Left cardiac atrium (tissue), 4 donors: ENCODE data around the gene LONRF2. TPM values are rescaled to one million over a fixed set of nuclear protein-coding genes. Genes with fewer than 3 reads are reported as not detected.

Experiments used
- ATAC-seq, 2 donors: fragments of 200-7000 bp; cut with Tn5 transposase; one replicate each; pipeline ENCODE4 v1.9.1; 2020; ENCODE audit warnings: mild to moderate bottlenecking in 2 of 2, moderate library complexity in 2 of 2
- DNase-seq: peaks from one replicate; pipeline ENCODE4 v3.0.0-alpha.2; 2020
- intact Hi-C, 2 donors: fragments of 100-400 bp; cut with DNase I; formaldehyde crosslinking; loops; one replicate each; pipeline versions ENCODE4 v1.14.1 to v1.15.1; 2022 to 2023
- total RNA-seq, 2 donors: library from RNA; stranded (reverse); fragmentation: NEBNext Ultra II Directional; extraction: Animal tissue kit (Norgen Biotek cat#: 25700); gene quantifications; one replicate each; pipeline ENCODE4 v1.2.1, GENCODE V29; 2021
- donor health status: DM: no; HTN: yes; CAD: no.
- donor health status: DM: no; HTN: yes; CAD: no; lungs with severe emphysema.
- donor health status: DM: yes; HTN: yes; CAD: no.
- donor health status: Dilated cardiomyopathy.

The LONRF2 gene
- total RNA-seq, 2 donors from 2014 or later: 12.8 to 13.5 TPM

DNA sequence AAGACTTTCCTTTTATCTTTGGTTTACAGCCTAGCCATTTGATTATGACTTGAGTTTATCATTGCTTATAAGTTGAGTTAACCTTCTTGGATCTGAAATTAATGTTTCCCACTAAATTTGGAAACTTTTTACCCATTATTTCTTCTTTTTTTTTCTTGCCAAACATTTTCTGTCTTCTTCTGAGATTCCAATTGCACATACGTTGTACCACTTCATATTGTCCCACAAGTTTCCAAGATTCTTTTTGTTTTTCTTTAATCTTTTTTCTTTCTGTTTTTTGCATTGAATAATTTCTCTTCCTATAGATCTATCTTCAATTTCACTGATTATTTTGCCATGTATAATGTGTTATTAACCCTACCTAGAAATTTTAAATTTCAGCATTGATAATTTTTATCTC, 18.6 kb downstream of the LONRF2 start:
- DNase-seq: no peak
- intact Hi-C loops: no loop called here

DNA sequence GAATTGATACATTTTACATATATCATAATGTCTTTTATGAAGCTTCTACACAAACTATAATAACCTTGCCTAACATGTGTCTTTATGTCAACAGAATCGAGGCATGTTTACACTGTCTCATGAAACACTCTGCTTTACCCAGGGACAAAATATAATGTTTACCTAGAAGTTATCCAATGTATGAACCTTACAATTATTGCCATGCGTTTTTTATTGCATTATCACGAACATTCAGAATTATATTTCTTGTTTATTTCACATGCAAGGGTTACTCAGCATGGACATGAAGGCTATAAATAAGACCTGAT, 19.8 kb downstream of the LONRF2 start:
- intact Hi-C loops: no loop called here
- DNase-seq (no peak), ATAC-seq (no peak)

More for the DNA sequence above, 18.6 kb downstream of the LONRF2 start:
- no peak for ATAC-seq

DNA sequence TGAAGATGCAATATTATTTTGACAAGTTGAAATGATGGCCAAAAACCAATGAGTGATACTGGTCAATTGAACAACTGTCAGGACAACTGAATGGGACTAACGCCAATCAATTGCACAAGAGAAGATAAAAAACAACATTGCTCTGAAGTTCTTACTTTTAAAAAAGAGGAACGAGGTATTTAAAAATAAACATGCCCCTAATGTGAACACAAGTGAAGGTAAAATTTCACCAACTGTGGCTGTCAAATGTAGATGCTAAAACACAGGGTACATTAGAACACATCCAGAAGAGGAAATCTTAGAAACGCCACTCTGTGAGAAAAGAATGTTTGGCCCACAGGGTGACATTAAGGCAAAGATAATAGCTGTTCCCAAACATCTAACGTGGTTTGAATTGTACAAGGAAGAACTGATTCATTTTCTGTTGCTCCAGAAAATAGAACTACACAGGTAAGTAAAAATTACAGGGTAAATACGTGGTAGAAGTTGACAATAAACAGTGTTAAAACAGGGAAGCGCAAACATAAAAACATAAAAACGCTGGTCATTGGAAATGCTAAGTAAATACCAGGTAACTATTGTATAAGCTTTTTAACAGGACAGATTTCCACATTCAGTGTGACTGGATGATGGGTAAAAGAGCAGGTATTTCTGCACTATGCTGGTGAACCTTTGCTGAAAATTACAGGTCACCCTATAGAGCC, 20.3 kb downstream of the LONRF2 start:
- DNase-seq (no peak), ATAC-seq (no peak)
- intact Hi-C loops: no loop called here

DNA sequence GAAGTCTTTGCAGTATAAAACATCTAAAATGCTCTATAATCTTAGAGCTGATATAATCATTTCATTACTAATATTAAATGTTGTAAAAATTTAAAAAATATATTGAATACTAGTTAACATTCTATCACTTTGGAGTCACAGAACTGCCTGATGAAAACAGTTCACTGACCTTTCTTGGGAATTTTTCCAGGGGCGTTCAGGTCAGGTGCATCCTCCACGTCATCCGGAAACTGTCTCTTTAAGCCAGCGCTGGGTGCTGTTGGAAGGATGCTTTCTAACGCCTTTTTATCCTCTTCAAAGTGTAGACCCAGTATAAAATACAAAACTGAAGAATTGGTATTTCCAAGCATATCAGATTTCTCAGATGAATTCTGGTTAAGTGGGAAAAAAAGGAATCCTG, 22.8 kb downstream of the LONRF2 start:
- intact Hi-C loops: no loop called here
- ATAC-seq (no peak), DNase-seq (no peak)

DNA sequence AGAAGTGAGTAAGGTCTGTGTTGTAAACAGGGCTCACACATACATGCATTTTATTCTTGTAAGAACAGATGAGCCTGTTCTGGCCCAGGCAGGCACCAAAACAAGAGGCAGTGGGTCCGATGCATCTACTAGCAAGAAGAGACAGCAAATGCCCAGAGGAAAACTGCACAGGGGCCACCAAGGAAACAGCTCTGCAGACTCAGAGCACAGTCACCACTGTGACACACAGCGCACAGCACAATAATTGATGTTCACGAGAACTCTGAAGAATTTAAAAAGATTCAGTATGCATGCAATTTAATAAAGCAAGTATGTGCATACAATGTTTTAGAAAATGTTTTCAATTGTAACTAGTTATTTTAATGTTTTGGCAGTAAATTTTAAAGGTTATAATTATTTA, 24.8 kb downstream of the LONRF2 start:
- no peak for ATAC-seq
- intact Hi-C loops: no loop called here
- no peak for DNase-seq

DNA sequence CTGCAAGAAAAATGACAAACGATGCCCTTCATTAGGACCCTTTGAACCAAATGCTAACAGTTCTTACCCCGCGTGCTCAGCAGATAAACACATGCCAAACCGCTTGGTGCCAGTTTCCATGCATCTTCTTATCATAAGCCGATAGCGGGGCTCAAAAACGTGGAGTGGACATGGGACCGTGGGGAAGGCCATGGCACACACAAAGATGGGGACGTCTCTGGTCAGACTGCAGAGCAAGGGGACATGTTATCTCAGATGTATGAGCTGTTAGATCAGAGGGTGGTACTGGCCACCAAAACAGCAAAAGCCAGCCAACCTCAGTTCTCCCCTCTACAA, 28.2 kb downstream of the LONRF2 start:
- no peak for DNase-seq
- intact Hi-C loops: no loop called here
- no peak for ATAC-seq

DNA sequence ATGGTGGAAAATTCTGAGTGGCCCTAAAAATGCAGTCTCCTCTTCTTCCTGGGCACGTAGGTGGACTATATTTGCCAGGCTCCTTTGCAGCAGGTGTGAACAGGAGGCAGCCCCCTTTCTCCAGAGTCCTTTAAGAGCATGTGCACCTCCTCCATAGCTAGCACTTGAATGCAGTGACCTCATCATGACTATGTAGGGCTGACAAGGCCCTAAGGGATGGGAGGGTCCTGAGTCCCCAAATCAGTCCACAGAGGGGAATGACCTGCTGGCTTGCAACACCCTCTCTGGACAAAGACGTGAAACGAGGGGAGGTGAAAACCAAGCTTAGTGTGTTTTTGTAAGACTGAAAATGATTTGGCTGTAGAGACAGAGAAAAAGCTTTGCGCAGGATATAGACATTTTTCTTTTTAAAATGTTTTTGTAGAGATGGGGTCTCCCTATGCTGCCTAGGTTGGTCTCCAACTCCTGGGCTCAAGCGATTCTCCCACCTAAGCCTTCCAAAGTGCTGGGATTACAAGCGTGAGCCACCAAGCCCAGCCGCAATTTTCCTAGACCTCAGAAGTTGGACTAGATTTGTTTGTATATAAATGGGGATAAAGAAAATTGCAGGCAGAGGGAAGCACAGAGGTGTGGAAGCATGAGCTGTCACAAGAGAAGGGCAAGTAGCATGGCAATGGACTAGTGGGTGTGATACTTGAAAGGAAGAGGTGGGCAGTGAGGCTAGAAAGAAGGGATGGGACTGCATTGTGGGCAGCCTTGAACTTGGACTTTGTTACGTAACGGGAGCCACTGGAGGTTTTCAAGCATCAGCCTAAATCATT, 28.8 kb downstream of the LONRF2 start:
- DNase-seq (no peak), ATAC-seq (no peak)
- intact Hi-C loops: no loop called here

DNA sequence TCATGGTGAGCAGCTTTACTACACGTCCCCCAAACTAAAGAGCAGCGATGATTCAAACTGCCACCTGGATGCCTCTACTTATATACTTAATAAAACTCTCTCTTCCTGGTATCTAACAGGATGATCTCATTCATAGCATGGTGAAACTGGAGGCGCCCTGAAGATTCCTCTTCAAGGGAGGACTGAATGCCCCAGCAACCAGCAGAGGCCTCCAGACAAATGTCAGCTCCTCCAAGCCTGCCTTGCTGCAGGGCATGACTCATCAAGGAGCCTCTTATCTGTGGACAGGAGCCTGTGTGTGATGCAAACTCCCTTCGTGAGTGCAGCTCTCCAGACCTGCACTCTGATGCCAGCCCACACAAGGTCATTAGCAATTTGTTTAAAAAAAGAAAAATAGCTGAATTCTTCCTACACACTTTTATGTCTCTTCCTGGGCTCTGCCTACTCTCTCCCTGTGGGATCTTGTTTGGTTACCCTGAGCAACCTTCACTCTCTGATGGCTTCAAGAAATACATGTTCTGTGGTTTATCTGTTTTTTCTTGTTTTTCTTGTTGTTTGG, 30.2 kb downstream of the LONRF2 start:
- peak; percentile 64 for DNase-seq
- intact Hi-C loops: no loop called here
- ATAC-seq: peak; percentile 69 to 88

DNA sequence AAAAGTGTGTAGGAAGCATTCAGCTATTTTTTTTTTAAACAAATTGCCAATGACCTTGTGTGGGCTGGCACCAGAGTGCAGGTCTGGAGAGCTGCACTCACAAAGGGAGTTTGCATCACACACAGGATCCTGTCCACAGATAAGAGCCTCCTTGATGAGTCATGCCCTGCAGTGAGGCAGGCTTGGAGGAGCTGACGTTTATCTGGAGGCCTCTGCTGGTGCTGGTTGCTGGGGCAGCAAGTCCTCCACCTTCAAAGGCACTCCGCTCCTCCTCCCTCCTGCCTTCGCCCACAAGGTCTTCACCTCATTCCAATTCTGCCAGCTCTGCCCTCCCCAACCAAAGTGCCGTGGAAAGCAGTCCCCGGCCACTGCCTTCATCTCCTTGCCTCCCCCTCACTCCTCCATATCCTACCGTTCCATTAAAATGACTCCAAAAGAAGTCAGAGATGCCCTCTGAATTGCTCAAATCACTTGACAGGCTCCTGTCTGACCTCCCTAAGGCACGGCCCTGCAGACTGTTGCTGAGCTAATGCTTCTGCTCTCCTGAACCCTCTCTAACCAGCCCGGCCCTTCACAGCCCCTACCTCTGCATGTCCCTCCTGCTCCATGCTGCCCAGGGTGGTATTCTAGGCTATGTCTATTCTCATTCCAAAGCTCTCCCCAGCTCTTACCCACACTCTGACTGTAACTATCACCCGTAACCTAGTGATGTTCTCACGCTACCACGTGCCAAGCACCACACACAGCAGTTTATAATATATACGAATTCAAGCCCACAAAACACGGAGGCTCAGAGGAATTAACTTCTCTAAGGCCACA, 30.9 kb downstream of the LONRF2 start:
- peak; percentile 75 for DNase-seq
- intact Hi-C loops: no loop called here
- peak; percentile 74 to 92 for ATAC-seq

DNA sequence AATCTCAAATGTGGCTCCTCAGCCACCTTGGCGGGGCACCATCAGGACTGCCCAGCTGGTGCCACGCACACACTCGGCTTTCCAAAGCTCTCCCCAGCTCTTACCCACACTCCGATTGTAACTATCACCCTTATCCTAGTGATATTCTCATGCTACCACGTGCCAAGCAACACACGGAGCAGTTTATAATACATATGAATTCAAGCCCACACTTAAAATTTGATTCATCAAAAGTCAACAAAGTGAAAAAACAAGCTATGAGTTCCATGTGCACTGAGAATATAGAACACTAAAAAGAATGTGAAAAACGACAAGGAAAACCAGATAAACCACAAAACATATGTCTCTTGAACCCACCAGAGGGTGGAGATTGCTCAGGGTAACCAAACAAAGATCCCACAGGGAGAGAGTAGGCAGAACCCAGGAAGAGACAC, 31.6 kb downstream of the LONRF2 start:
- DNase-seq: no peak
- no peak for ATAC-seq
- intact Hi-C loops: no loop called here

DNA sequence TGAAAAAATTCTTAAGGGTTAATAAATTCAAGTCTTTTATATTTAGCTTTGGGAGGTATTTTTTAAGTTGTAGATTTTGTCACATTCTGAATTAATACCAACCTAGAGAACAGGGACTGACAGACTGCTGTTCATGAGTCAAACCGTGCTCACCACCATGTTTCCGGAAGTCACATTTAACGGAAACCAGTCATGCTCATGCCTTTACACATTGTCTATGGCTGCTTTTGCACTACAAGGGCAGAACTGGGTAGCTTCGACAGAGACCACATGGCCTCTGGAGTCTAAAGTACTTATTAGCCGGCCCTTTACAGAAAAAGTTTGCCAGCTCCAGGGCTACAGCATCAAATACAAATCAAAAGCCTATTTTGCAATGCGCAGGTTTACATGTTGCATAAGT, 33.3 kb downstream of the LONRF2 start:
- DNase-seq (no peak), ATAC-seq (no peak)
- intact Hi-C loops: no loop called here

DNA sequence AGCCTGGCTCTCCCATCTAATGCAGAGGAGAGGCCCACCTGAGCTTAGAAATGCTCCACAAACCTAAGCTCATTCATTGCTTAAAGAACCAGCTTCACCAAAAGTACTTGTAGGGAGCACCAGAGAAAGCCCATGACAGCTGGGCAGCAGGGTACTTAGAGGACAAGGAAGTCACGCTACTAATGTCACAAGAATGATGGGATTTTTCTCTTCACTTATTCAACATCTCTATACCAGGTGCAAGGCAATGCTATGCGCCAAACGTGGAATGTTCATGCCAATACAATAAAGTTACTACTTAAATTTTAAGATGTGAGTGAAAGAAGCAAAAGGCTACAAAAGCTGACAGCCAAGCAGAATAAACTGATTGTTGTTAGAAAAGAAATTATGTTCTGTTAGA, 36.0 kb downstream of the LONRF2 start:
- intact Hi-C loops: no loop called here
- ATAC-seq: no peak

DNA sequence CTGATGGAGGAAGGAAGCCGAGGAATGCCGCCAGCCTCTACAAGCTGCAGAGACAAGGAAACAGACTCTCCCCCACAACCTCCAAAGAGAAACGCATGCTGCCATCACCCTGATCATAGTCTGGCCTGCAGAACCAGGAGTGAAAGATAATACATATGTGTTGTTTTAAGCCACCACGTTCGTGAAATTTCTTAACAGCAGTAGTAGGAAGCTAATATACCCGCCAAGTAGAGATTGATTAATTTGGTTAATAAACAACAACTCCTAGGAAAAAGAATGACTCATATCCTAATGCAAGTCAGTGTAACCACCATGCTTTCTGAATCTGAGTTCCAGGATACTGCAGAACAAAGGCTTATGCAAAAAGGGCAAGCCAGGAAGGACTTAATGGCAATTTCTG, 36.6 kb downstream of the LONRF2 start:
- ATAC-seq (peak in 1 of 2 donors; percentile 35), DNase-seq (no peak)
- intact Hi-C loops: no loop called here

More for the DNA sequence above, 36.0 kb downstream of the LONRF2 start:
- DNase-seq: no peak

DNA sequence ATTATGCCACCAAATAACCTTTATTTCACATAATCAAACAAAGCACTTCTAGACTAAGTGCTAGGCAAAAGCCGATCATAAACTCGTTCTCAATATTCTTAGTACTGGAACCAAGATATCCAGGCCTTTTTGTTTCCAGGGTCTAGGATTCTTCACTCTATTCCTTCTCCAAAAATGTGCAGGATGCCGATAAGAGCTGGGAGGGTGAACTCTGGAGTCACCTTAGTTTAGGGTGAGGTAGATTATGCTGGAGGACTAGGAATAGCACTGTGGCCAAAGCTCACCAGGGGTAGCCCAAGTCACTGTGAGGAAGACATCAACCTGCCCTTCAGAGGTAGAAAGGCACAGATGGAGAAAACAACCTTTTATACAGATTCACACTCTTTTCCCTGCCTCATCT, 37.3 kb downstream of the LONRF2 start:
- no peak for DNase-seq
- intact Hi-C loops: no loop called here

DNA sequence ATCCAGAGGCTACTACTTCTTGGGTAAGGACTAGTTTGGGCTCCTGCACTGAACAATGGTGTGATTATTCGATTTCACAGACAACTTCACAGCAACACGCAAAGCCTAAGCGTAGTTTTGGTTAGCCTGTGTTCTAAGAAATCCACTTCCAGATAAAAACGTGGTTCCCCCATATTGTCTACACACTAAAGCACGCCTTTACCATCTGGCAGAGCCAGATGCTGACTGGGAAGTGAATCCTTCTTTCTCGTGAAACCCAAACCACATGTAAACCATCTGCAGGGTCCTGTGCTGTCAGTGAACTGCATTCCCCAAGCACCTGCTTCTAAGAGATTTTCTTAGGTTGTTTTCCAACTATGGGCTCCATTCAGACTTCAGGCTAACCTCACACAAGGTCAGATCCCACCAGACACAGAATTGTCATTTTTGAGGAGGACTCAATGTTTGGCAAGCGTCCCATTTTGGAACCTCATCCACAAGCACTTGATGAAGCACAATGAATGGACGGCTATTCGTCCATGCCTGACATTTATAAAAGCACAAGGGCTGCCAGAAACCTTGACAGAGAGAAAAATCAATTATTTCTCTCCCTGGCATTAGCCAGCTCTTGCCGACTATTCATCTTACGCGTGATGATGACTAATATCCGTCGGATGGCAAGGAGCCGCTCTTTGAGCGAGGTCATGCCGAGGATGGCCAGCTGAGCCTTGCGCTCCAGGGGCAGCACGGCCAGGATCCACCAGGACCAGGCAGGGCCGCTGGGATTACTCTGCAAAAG, 38.4 kb downstream of the LONRF2 start:
- intact Hi-C loops: no loop called here
- DNase-seq: no peak
- ATAC-seq: no peak

More for the DNA sequence above, 37.3 kb downstream of the LONRF2 start:
- ATAC-seq: no peak

DNA sequence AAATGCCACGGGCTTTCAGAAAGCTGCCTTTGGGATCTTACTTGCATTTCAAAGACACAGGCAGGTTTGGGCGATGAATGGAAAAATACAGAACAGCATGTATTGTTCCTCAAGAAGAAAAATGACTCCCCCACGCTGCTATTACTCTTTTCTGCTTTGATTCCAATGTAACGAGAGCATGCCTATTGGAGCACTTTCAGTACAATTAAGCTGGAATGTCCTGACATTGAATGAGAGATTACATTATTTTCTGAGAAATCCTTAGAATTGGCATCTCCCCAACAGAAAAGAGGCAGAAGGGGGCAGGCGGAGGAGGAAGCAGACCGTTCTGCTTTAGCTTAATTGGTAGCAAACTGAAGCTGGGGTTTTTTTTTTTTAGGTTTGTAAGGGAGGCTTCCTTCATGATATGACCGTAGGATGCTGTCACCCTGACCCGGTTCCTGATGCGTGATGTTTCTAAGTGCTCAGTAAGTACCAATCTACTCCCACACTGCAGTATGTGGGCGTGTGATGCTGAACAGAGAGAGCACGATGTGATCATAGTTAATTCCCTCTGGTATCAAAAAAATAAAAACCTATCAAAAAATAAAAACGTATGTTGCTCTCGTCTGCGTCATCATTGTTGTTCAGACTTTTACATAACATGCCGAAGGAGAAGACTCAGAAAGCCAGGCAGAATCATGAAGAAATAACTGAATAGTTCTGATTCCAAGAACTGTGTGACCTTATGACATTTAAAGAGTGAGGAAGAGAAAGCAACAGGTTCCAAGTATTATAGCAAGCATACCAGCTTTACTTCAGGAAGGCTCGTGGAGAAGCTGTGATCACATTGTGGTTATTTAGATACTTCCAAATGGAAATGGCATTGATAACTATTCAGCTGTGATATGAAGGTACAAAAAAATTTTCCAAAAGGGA, 40.5 kb downstream of the LONRF2 start:
- ATAC-seq (peak; percentile 73 to 92), DNase-seq (peak; percentile 61)
- intact Hi-C loops: no loop called here

DNA sequence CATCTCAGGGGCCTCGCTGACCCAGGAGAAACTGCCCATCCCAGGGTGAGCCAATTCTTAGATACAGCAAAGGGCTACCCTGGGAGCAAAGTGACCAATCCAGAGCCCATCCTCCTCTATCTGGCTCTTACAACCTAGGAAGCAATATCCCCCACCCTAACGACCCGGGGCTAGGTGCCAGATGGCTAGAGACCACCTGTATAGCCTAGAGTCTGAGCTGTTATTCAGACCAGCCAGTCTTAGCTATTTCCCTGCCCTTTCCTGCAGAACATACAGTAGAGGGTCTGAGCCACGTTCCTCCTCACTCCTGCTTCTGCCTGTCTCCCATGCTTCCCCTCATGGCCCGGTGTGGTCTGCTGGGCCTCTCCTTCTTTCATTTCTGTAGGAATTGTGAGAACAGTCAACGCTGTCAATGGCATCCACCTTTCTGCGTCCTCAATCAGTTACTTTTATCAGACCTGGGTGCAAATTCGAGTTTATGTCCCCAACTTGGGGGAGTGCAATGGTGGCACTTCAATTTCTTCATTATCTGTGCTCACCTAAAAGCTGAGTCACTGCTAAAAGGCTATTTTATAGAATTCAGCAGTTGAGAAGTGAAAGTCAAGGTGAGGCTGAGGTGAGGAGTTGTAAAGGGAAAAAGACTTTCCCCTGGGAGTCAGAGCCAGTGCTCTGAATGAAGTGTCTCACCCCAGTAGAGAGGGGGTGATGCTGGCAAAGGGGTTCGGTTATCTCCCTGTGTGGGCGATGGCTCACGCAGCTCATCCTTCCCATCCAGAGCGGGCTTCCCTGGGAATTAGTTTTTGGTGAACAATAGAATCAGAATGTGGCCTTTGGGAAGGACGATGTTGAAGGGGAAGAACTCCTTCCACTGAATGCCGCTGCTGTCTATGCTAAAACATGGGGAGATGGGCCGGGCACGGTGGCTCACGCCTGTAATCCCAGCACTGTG, 42.4 kb downstream of the LONRF2 start:
- ATAC-seq (no peak), DNase-seq (no peak)
- intact Hi-C loops: no loop called here
